SK-N-SH (cell line): ENCODE measurements around the gene DEPDC5.

Source experiments
- JUND ChIP-seq: IDR thresholded peaks from 2 replicates; pipeline ENCODE4 v1.4.0; 2012
- NRF1 ChIP-seq: IDR thresholded peaks from 2 replicates; pipeline ENCODE4 v1.6.1; 2012; ENCODE audit warnings: low read depth, mild to moderate bottlenecking, low read length
- REST ChIP-seq: IDR thresholded peaks from 2 replicates; pipeline ENCODE4 v1.6.1; 2012; ENCODE audit warnings: mild to moderate bottlenecking, low read depth, low read length, moderate library complexity
- SMC3 ChIP-seq: IDR thresholded peaks from 2 replicates; pipeline ENCODE4 v1.6.1; 2012; ENCODE audit warnings: low read depth, low read length, improper control_type of control experiment
- TAF1 ChIP-seq: IDR thresholded peaks from 2 replicates; pipeline ENCODE4 v1.6.1; 2012; ENCODE audit warnings: low read depth, mild to moderate bottlenecking, low read length, moderate library complexity, borderline replicate concordance
- TF ChIP-seq, protein P1 (sequence below): fragments of 200-600 bp; sonication (generic); IDR thresholded peaks from 2 replicates; pipeline ENCODE4 v1.6.1; 2017; ENCODE audit warnings: antibody characterized with exemption, mild to moderate bottlenecking, moderate library complexity

GRCh38 chr22:31742682-31743081 is 11.1 kb upstream of the DEPDC5 start:
- TF ChIP-seq, protein P1, sequence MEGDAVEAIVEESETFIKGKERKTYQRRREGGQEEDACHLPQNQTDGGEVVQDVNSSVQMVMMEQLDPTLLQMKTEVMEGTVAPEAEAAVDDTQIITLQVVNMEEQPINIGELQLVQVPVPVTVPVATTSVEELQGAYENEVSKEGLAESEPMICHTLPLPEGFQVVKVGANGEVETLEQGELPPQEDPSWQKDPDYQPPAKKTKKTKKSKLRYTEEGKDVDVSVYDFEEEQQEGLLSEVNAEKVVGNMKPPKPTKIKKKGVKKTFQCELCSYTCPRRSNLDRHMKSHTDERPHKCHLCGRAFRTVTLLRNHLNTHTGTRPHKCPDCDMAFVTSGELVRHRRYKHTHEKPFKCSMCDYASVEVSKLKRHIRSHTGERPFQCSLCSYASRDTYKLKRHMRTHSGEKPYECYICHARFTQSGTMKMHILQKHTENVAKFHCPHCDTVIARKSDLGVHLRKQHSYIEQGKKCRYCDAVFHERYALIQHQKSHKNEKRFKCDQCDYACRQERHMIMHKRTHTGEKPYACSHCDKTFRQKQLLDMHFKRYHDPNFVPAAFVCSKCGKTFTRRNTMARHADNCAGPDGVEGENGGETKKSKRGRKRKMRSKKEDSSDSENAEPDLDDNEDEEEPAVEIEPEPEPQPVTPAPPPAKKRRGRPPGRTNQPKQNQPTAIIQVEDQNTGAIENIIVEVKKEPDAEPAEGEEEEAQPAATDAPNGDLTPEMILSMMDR: no peak
- TF ChIP-seq JUND (no peak), SMC3 (no peak), TAF1 (no peak), NRF1 (no peak), REST (no peak)
